SK-N-SH treated with all-trans-retinoic acid at 6 μM for 48 hours (cell line): ENCODE measurements around the gene AOX1.

Experiments
- BACH2 ChIP-seq: fragments of 250-450 bp; sonication (Bioruptor Pico); IDR thresholded peaks from 2 replicates; pipeline ENCODE4 v1.9.0; 2021; ENCODE audit warnings: mild to moderate bottlenecking, borderline replicate concordance
- CSDC2 ChIP-seq: fragments of 250-450 bp; sonication (Bioruptor Pico); IDR thresholded peaks from 2 replicates; pipeline ENCODE4 v1.5.0; 2020; ENCODE audit warnings: mild to moderate bottlenecking, moderate library complexity
- GLIS3 ChIP-seq: fragments of 250-450 bp; sonication (Bioruptor Pico); IDR thresholded peaks from 2 replicates; pipeline ENCODE4 v1.5.0; 2020; ENCODE audit warnings: mild to moderate bottlenecking, moderate library complexity
- ISL1 ChIP-seq: fragments of 250-450 bp; sonication (Bioruptor Pico); IDR thresholded peaks from 2 replicates; pipeline ENCODE4 v2.1.2; 2022; ENCODE audit warnings: mild to moderate bottlenecking, moderate library complexity
- OSR1 ChIP-seq: fragments of 250-450 bp; sonication (Bioruptor Pico); IDR thresholded peaks from 2 replicates; pipeline ENCODE4 v1.8.0; 2022; ENCODE audit warnings: moderate library complexity, mild to moderate bottlenecking, inconsistent platforms
- RARB ChIP-seq: fragments of 250-450 bp; sonication (Bioruptor Pico); IDR thresholded peaks from 2 replicates; pipeline ENCODE4 v1.8.0; 2021; ENCODE audit warnings: mild to moderate bottlenecking, moderate library complexity
- SNAI2 ChIP-seq: fragments of 250-450 bp; sonication (Bioruptor Pico); IDR thresholded peaks from 2 replicates; pipeline ENCODE4 v1.5.0; 2020; ENCODE audit warnings: mild to moderate bottlenecking, moderate library complexity
- ZFP3 ChIP-seq: fragments of 250-450 bp; sonication (Bioruptor Pico); IDR thresholded peaks from 2 replicates; pipeline ENCODE4 v1.5.0; 2020; ENCODE audit warnings: mild to moderate bottlenecking, moderate library complexity
- TF ChIP-seq, protein P1 (sequence below): fragments of 250-450 bp; sonication (Bioruptor Pico); IDR thresholded peaks from 2 replicates; pipeline ENCODE4 v1.8.0; 2021; ENCODE audit warnings: low read depth, mild to moderate bottlenecking, moderate library complexity, borderline replicate concordance
- TF ChIP-seq, protein P2 (sequence below): fragments of 250-450 bp; sonication (Bioruptor Pico); IDR thresholded peaks from 2 replicates; pipeline ENCODE4 v1.5.0; 2020; ENCODE audit warnings: mild to moderate bottlenecking, moderate library complexity
- TF ChIP-seq, protein P3 (sequence below): fragments of 250-450 bp; sonication (Bioruptor Pico); IDR thresholded peaks from 2 replicates; pipeline ENCODE4 v1.5.1; 2020; ENCODE audit warnings: low read depth, mild to moderate bottlenecking, moderate library complexity
- TF ChIP-seq, protein P4 (sequence below): fragments of 250-450 bp; sonication (Bioruptor Pico); IDR thresholded peaks from 2 replicates; pipeline ENCODE4 v1.8.0; 2020; ENCODE audit warnings: mild to moderate bottlenecking, moderate library complexity, borderline replicate concordance

DNA sequence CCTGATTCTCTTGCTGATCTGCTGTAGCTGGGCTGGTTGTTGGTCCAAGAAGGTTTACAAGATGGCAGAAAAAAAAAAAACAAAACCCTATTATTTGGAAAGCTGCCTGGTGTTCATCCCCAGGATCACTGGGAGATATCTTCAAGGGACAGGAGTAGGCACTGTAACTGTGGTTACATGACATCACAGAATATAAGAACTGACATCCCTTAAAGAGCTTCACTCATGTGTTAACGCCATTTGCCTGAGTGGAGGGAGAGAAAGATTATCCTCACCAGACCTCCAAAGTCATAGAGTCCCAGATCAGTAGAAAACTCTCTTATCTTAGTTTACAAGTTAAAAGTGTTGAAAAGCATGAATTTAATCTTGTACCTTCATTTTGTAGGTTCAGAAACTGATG is 130.6 kb downstream of the AOX1 start:
- TF ChIP-seq, protein P1, sequence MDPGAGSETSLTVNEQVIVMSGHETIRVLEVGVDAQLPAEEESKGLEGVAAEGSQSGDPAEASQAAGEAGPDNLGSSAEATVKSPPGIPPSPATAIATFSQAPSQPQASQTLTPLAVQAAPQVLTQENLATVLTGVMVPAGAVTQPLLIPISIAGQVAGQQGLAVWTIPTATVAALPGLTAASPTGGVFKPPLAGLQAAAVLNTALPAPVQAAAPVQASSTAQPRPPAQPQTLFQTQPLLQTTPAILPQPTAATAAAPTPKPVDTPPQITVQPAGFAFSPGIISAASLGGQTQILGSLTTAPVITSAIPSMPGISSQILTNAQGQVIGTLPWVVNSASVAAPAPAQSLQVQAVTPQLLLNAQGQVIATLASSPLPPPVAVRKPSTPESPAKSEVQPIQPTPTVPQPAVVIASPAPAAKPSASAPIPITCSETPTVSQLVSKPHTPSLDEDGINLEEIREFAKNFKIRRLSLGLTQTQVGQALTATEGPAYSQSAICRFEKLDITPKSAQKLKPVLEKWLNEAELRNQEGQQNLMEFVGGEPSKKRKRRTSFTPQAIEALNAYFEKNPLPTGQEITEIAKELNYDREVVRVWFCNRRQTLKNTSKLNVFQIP: no peak
- TF ChIP-seq, protein P2, sequence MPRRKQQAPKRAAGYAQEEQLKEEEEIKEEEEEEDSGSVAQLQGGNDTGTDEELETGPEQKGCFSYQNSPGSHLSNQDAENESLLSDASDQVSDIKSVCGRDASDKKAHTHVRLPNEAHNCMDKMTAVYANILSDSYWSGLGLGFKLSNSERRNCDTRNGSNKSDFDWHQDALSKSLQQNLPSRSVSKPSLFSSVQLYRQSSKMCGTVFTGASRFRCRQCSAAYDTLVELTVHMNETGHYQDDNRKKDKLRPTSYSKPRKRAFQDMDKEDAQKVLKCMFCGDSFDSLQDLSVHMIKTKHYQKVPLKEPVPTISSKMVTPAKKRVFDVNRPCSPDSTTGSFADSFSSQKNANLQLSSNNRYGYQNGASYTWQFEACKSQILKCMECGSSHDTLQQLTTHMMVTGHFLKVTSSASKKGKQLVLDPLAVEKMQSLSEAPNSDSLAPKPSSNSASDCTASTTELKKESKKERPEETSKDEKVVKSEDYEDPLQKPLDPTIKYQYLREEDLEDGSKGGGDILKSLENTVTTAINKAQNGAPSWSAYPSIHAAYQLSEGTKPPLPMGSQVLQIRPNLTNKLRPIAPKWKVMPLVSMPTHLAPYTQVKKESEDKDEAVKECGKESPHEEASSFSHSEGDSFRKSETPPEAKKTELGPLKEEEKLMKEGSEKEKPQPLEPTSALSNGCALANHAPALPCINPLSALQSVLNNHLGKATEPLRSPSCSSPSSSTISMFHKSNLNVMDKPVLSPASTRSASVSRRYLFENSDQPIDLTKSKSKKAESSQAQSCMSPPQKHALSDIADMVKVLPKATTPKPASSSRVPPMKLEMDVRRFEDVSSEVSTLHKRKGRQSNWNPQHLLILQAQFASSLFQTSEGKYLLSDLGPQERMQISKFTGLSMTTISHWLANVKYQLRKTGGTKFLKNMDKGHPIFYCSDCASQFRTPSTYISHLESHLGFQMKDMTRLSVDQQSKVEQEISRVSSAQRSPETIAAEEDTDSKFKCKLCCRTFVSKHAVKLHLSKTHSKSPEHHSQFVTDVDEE (CRISPR knock-in tag): no peak
- TF ChIP-seq ISL1 (CRISPR knock-in tag): no peak
- TF ChIP-seq ZFP3: no peak
- TF ChIP-seq, protein P3, sequence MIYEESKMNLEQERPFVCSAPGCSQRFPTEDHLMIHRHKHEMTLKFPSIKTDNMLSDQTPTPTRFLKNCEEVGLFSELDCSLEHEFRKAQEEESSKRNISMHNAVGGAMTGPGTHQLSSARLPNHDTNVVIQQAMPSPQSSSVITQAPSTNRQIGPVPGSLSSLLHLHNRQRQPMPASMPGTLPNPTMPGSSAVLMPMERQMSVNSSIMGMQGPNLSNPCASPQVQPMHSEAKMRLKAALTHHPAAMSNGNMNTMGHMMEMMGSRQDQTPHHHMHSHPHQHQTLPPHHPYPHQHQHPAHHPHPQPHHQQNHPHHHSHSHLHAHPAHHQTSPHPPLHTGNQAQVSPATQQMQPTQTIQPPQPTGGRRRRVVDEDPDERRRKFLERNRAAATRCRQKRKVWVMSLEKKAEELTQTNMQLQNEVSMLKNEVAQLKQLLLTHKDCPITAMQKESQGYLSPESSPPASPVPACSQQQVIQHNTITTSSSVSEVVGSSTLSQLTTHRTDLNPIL (CRISPR knock-in tag): no peak
- TF ChIP-seq RARB: no peak
- TF ChIP-seq GLIS3 (CRISPR knock-in tag): no peak
- TF ChIP-seq SNAI2 (CRISPR knock-in tag): no peak
- TF ChIP-seq CSDC2: no peak
- TF ChIP-seq, protein P4, sequence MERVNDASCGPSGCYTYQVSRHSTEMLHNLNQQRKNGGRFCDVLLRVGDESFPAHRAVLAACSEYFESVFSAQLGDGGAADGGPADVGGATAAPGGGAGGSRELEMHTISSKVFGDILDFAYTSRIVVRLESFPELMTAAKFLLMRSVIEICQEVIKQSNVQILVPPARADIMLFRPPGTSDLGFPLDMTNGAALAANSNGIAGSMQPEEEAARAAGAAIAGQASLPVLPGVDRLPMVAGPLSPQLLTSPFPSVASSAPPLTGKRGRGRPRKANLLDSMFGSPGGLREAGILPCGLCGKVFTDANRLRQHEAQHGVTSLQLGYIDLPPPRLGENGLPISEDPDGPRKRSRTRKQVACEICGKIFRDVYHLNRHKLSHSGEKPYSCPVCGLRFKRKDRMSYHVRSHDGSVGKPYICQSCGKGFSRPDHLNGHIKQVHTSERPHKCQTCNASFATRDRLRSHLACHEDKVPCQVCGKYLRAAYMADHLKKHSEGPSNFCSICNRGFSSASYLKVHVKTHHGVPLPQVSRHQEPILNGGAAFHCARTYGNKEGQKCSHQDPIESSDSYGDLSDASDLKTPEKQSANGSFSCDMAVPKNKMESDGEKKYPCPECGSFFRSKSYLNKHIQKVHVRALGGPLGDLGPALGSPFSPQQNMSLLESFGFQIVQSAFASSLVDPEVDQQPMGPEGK: no peak
- TF ChIP-seq OSR1 (CRISPR knock-in tag): no peak
- no peak for TF ChIP-seq BACH2
